Nephron progenitor cell (in vitro differentiated cells): ENCODE data around the gene ASTN2.

Source experiments
- DNase-seq: peaks from one replicate; pipeline ENCODE4 v3.0.0; 2021
- H3K27ac Mint-ChIP-seq: 2 replicates; pipeline ENCODE4 v1.8.0; 2021; ENCODE audit warnings: mild to moderate bottlenecking, moderate library complexity, mixed read lengths
- H3K27me3 Mint-ChIP-seq: 2 replicates; pipeline ENCODE4 v1.8.0; 2021; ENCODE audit warnings: mild to moderate bottlenecking, low read depth, mixed read lengths; ENCODE audit not compliant: poor library complexity
- H3K36me3 Mint-ChIP-seq: 2 replicates; pipeline ENCODE4 v1.8.0; 2021; ENCODE audit warnings: low read depth, mixed read lengths
- H3K4me1 Mint-ChIP-seq: 2 replicates; pipeline ENCODE4 v1.8.0; 2021; ENCODE audit warnings: mixed read lengths
- H3K4me3 Mint-ChIP-seq: 2 replicates; pipeline ENCODE4 v1.8.0; 2021; ENCODE audit warnings: mild to moderate bottlenecking, moderate library complexity, mixed read lengths
- H3K9me3 Mint-ChIP-seq: 2 replicates; pipeline ENCODE4 v1.8.0; 2021; ENCODE audit warnings: mild to moderate bottlenecking, moderate library complexity, mixed read lengths
- CTCF ChIP-seq: fragments of 200-600 bp; sonication (generic); IDR thresholded peaks from 2 replicates; pipeline ENCODE4 v1.5.0; 2021; ENCODE audit warnings: antibody characterized with exemption

The ASTN2 gene

GRCh38 chr9:116437411-116438370 lies 977.2 kb downstream of the ASTN2 start:
- Mint-ChIP-seq H3K36me3 (peaks cover 52% of the 10 kb centered on the region), H3K27me3 (peaks cover 3% of the 10 kb centered on the region), H3K27ac (peak overlapping the region; percentile 73), H3K4me1 (peaks cover 39% of the 10 kb centered on the region), H3K9me3 (peaks cover 17% of the 10 kb centered on the region), H3K4me3 (no peak overlapping the region)
- TF ChIP-seq CTCF = no peak
- DNase-seq = peak; percentile 33

- no peak for DNase-seq
- Mint-ChIP-seq H3K27ac (no peak overlapping the region), H3K9me3 (peaks cover 17% of the 10 kb centered on the region), H3K4me3 (no peak overlapping the region), H3K4me1 (peaks cover 44% of the 10 kb centered on the region), H3K36me3 (peaks cover 39% of the 10 kb centered on the region), H3K27me3 (peaks cover 8% of the 10 kb centered on the region)
- TF ChIP-seq CTCF = no peak
These were observed 978.7 kb downstream of the ASTN2 start for GRCh38 chr9:116436121-116436520.

GRCh38 chr9:116435706-116436105 lies 979.2 kb downstream of the ASTN2 start:
- Mint-ChIP-seq H3K4me1 (peaks cover 48% of the 10 kb centered on the region), H3K27me3 (peaks cover 10% of the 10 kb centered on the region), H3K9me3 (peaks cover 17% of the 10 kb centered on the region), H3K4me3 (no peak overlapping the region), H3K36me3 (peaks cover 34% of the 10 kb centered on the region), H3K27ac (peak overlapping the region; percentile 30)
- TF ChIP-seq CTCF = no peak
- no peak for DNase-seq

GRCh38 chr9:116434314-116434713 lies 980.5 kb downstream of the ASTN2 start:
- H3K9me3 Mint-ChIP-seq = peaks cover 13% of the 10 kb centered on the region
- no peak overlapping the region for H3K4me3 Mint-ChIP-seq
- peaks cover 20% of the 10 kb centered on the region for H3K36me3 Mint-ChIP-seq
- no peak for TF ChIP-seq CTCF
- H3K27ac Mint-ChIP-seq = peak overlapping the region; percentile 40
- H3K27me3 Mint-ChIP-seq = peaks cover 10% of the 10 kb centered on the region
- H3K4me1 Mint-ChIP-seq = peaks cover 52% of the 10 kb centered on the region
- no peak for DNase-seq

- Mint-ChIP-seq H3K4me3 (no peak overlapping the region), H3K27me3 (peaks cover 10% of the 10 kb centered on the region), H3K4me1 (peaks cover 42% of the 10 kb centered on the region), H3K36me3 (peaks cover 12% of the 10 kb centered on the region), H3K27ac (no peak overlapping the region), H3K9me3 (peaks cover 6% of the 10 kb centered on the region)
- no peak for DNase-seq
- no peak for TF ChIP-seq CTCF
These were observed 982.8 kb downstream of the ASTN2 start for GRCh38 chr9:116432051-116432450.

- peaks cover 36% of the 10 kb centered on the region for H3K4me1 Mint-ChIP-seq
- no peak for DNase-seq
- H3K36me3 Mint-ChIP-seq = peaks cover 11% of the 10 kb centered on the region
- H3K9me3 Mint-ChIP-seq = no peaks in the 10 kb centered on the region
- TF ChIP-seq CTCF = no peak
- H3K4me3 Mint-ChIP-seq = no peak overlapping the region
- H3K27me3 Mint-ChIP-seq = peaks cover 7% of the 10 kb centered on the region
- no peak overlapping the region for H3K27ac Mint-ChIP-seq
These were observed 984.0 kb downstream of the ASTN2 start for GRCh38 chr9:116430849-116431248.
